GM12874 (cell line): ENCODE results near the gene NGEF.

ENCODE experiments used
- CTCF ChIP-seq: IDR thresholded peaks from 2 replicates; pipeline ENCODE4 v1.5.1; 2011; ENCODE audit warnings: low read depth, mild to moderate bottlenecking, control low read depth, low read length, moderate library complexity; ENCODE audit not compliant: insufficient read depth

The NGEF gene

GRCh38 chr2:233013650-233014049, 594 bp upstream of the NGEF start:
- TF ChIP-seq CTCF: no peak

GRCh38 chr2:233012301-233012971, 620 bp downstream of the NGEF start:
- TF ChIP-seq CTCF: no peak

GRCh38 chr2:233011702-233012131, 1.3 kb downstream of the NGEF start:
- no peak for TF ChIP-seq CTCF

- no peak for TF ChIP-seq CTCF
These were observed 1.8 kb downstream of the NGEF start for GRCh38 chr2:233011268-233011650.

DNA sequence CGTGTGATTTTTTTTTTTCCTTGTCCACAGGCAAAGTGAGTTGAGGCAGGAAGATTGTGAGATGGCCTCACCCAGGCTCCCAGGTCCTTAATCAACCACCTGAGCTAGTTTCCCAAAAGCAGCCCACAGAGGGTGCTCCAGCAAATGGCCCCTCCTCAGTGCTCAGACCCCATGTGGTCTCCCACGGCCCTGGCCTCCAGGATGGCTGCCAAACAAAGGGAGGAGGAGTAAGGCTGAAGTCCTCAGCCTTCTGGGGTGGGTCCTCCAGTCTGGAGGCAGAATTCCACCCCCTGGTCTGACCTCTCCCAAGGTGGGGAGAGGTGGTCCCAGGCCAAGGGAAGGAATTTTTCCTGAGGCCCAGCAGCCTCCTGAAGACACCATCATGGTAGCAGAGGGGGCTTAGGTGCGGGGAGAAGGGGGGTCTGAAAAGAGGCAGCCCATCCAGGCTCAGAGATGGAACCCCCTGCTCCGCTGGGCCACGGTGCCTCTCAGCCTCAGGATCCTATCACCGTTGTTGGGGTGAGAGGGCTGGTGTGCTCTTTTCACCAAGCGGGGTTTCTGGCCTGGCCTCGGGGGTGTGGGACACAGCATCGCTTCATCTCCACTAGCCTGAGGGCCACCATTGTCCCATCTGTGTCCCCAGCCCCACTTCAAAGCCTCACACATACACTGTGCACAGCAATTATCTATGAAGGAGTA, 2.3 kb downstream of the NGEF start:
- TF ChIP-seq CTCF: no peak

DNA sequence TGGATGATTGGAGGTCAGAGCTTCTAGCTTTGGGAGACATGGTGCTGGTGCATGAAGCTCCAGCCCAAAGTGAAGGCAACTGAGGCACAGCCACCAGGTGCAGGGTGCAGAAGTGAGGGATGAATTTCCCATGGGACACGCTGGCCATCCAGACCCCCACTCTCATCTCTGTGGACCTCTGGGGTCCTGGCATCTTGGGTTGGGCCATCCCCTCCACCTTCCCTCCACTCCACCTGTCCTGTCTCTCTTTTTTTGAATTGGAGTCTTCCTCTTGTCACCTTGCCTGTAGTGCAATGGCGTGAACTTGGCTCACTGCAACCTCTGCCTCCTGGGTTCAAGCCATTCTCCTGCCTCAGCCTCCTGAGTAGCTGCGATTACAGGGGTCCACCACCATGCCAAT, 3.4 kb downstream of the NGEF start:
- no peak for TF ChIP-seq CTCF

GRCh38 chr2:233007739-233008138, 5.3 kb downstream of the NGEF start:
- no peak for TF ChIP-seq CTCF
